Measurements from ENCODE around the gene MCF2.

MCF2 gene

GRCh38 chrX:139585613-139586012, 122.4 kb downstream of the MCF2 start:
- DNase-seq = no peak

GRCh38 chrX:139581068-139581467, 126.9 kb downstream of the MCF2 start:
- DNase-seq = no peak

GRCh38 chrX:139566981-139567380, 141.0 kb downstream of the MCF2 start:
- no peak for DNase-seq

- no peak for DNase-seq
These were observed 144.7 kb downstream of the MCF2 start for GRCh38 chrX:139563251-139563650.

GRCh38 chrX:139560221-139560620, 147.7 kb downstream of the MCF2 start:
- no peak for DNase-seq

- DNase-seq = peak in 5 of 51 donors; percentile 0 to 13 (median 1)
These were observed 148.5 kb downstream of the MCF2 start for GRCh38 chrX:139559383-139560042.

GRCh38 chrX:139554991-139555675, 152.8 kb downstream of the MCF2 start:
- DNase-seq = no peak

GRCh38 chrX:139554376-139554775, 153.6 kb downstream of the MCF2 start:
- no peak for DNase-seq

- no peak for DNase-seq
These were observed 163.4 kb downstream of the MCF2 start for GRCh38 chrX:139544591-139544990.

- DNase-seq = no peak
These were observed 164.0 kb downstream of the MCF2 start for GRCh38 chrX:139543920-139544319.

- DNase-seq = no peak
These were observed 165.3 kb downstream of the MCF2 start for GRCh38 chrX:139542652-139543051.

GRCh38 chrX:139538907-139539790, 168.8 kb downstream of the MCF2 start:
- no peak for DNase-seq

- DNase-seq = no peak
These were observed 174.5 kb downstream of the MCF2 start for GRCh38 chrX:139533444-139533843.

- DNase-seq = no peak
These were observed 175.1 kb downstream of the MCF2 start for GRCh38 chrX:139532834-139533233.
